Tongue (tissue), 2 donors: ENCODE results near the gene PDGFB. TPM values are rescaled to one million over a fixed set of nuclear protein-coding genes. Genes with fewer than 3 reads are reported as not detected.
A peak's percentile ranks its signal among the peaks of the same experiment; 100 is the strongest.

ENCODE experiments used
- DNase-seq: peaks from one replicate; pipeline ENCODE4 v3.0.0-alpha.2; 2015
- total RNA-seq: library from RNA; depleted of rRNA; stranded (reverse); fragments of >200 nt; gene quantifications from one replicate; pipeline ENCODE4 v1.2.3, GENCODE V29; 2014

The PDGFB gene
- total RNA-seq, 1 donor from 2014 or later, result 26.0 TPM

DNA sequence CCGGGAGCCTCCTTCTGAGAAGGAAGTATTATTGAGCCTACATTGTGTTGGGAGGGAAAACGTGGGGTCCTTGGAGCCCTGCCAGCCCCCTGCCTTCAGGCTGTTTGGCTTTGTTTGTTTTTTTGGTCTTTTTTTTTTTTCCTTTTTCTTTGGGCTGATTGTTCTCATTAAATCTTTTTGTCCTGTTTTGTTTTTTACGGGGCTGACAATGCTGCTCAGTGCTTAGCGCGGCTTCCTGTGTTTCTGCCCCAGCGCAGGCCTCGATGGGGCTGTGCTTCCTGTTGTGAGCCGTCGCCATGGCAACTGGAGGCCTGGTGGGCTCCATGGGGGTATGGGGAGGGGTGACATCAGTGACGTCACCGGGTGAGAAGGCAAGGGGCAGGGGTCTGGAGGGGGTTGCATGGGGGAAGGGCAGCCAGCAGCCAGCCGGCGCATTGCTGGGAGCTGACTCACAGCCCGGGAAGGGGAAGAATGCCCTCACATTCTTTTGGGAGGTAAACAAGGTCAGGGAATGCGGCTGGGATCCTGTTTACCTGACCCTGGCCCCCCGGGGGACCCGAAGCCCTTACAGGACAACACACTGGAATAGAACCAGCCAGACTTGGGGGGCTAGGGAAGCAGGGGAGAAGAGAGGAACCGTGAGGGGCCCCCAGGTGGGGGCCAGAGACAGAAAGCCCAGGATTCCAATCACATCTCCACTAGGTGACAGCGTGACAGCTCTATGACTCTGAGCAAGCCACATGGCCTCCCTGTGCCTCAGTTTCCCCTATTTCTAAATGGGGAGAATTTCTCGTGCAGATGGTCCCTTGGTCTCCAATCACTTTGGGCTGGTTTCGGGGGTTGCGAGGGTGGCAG, 70.1 kb downstream of the PDGFB start:
- peak; percentile 87 for DNase-seq

DNA sequence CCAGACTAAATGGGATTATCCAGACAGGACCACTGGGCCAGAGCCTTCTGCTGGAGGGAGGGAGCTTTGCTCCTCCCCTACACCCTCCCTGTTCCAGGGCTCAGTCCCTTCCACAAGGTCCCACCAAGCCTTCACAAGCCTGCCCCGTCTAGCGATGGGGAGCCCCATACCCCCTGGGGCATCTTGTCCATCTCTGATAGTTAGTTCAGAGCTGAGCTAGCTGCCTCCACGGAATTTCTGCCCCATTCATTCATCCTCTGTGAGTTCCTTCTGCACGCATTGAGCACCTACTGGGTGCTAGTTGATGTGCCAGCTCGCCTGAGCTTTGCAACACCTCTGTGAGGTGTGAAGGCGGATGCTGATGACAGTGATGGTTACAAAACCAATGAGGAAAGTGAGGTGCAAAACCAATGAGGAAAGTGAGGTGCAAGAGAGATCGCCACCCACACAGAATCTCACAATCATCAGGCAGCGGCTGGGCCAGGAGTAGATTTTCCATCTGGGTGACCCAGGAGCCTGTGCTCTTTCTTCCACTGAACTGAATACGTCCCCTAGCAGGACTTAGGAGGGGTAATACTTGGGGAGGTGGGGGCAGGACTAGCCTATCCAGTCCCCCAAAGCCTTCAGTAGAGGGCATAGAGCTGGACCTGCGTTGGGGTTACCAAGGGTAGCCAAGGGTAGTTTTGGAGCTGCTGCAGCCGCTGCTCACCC, 70.8 kb downstream of the PDGFB start:
- no peak for DNase-seq

Other genes with a start within 250 kb of the PDGFB start
- 5.8 TPM for gene APOBEC3C, start 230.7 kb downstream of the PDGFB start, total RNA-seq
- gene APOBEC3D, start 223.9 kb downstream of the PDGFB start, total RNA-seq, result 0.62 TPM
- 2.8 TPM for gene APOBEC3F, start 204.1 kb downstream of the PDGFB start, total RNA-seq
- gene APOBEC3G, start 167.7 kb downstream of the PDGFB start, total RNA-seq, result 6.6 TPM
- gene APOBEC3H, start 147.7 kb downstream of the PDGFB start, total RNA-seq, result not detected
- gene CBX7, start 92.3 kb downstream of the PDGFB start, total RNA-seq, result 8.3 TPM
- 2,266 TPM for gene RPL3, start 74.6 kb upstream of the PDGFB start, total RNA-seq
- 20.0 TPM for gene SYNGR1, start 105.0 kb upstream of the PDGFB start, total RNA-seq
- gene TAB1, start 154.8 kb upstream of the PDGFB start, total RNA-seq, result 27.3 TPM
- 2.9 TPM for gene MGAT3, start 212.0 kb upstream of the PDGFB start, total RNA-seq